Fibroblast of lung (primary cell): ENCODE data around the gene SHC1. TPM values are rescaled to one million over a fixed set of nuclear protein-coding genes. Genes with fewer than 3 reads are reported as not detected.

Experiments used
- DNase-seq, 2 donors: peaks; one replicate each; pipeline versions ENCODE4 v3.0.0 to v3.0.0-alpha.2; 2010; ENCODE audit warnings: low read depth in 2 of 2
- H2AFZ ChIP-seq: 2 replicates; pipeline ENCODE4 v1.5.1; 2012; ENCODE audit warnings: low read length, control low read depth, inconsistent platforms
- H3K27ac ChIP-seq: 2 replicates; pipeline ENCODE4 v1.5.1; 2011; ENCODE audit warnings: low read length, control low read depth; ENCODE audit not compliant: insufficient read depth
- H3K27me3 ChIP-seq: 2 replicates; pipeline ENCODE4 v1.5.1; 2011; ENCODE audit warnings: mild to moderate bottlenecking, low read length; ENCODE audit not compliant: control insufficient read depth, insufficient read depth
- H3K36me3 ChIP-seq: 2 replicates; pipeline ENCODE4 v1.5.1; 2011; ENCODE audit warnings: low read length; ENCODE audit not compliant: control insufficient read depth, insufficient read depth
- H3K4me1 ChIP-seq: 2 replicates; pipeline ENCODE4 v1.5.1; 2011; ENCODE audit warnings: low read length; ENCODE audit not compliant: control insufficient read depth, insufficient read depth; ENCODE audit errors: extremely low read depth
- H3K4me2 ChIP-seq: 2 replicates; pipeline ENCODE4 v1.5.1; 2011; ENCODE audit warnings: low read length, control low read depth; ENCODE audit not compliant: insufficient read depth; ENCODE audit errors: extremely low read depth
- H3K4me3 ChIP-seq, 4 experiments: fragments of 200-600 bp in 1 of 4; sonication (generic) in 1 of 4; replicated peaks in 1 of 4; 2 replicates each; pipeline ENCODE4 v1.5.1; 2011 to 2016; ENCODE audit warnings: low read length in 4 of 4, low read depth in 3 of 4, mild to moderate bottlenecking in 3 of 4, control low read depth in 2 of 4, inconsistent platforms in 1 of 4, mixed read lengths in 1 of 4; ENCODE audit not compliant: insufficient read depth in 1 of 4; ENCODE audit errors: control extremely low read depth in 1 of 4
- H3K79me2 ChIP-seq: 2 replicates; pipeline ENCODE4 v1.5.1; 2012; ENCODE audit warnings: mild to moderate bottlenecking, low read length, inconsistent platforms; ENCODE audit not compliant: control insufficient read depth, insufficient read depth
- H3K9ac ChIP-seq: 2 replicates; pipeline ENCODE4 v1.5.1; 2011; ENCODE audit warnings: mild to moderate bottlenecking, low read length, control low read depth; ENCODE audit not compliant: insufficient read depth
- H3K9me3 ChIP-seq: 2 replicates; pipeline ENCODE4 v1.5.1; 2012; ENCODE audit warnings: low read depth, low read length; ENCODE audit not compliant: control insufficient read depth, insufficient read depth
- H4K20me1 ChIP-seq: 2 replicates; pipeline ENCODE4 v1.5.1; 2011; ENCODE audit warnings: low read length; ENCODE audit not compliant: control insufficient read depth, insufficient read depth; ENCODE audit errors: extremely low read depth
- EZH2 ChIP-seq: IDR thresholded peaks from 2 replicates; pipeline ENCODE4 v1.5.1; 2012; ENCODE audit warnings: low read length, control low read depth, mild to moderate bottlenecking; ENCODE audit errors: missing control alignments
- polyA plus RNA-seq, 2 donors: library from polyadenylated mRNA; depleted of rRNA in 1 of 2; stranded (reverse) in 1 of 2; unstranded in 1 of 2; fragments of >200 nt; gene quantifications; 2 replicates each; pipeline ENCODE4 v1.2.1, GENCODE V29; 2011 to 2012; ENCODE audit warnings: missing spikeins in 1 of 2
- total RNA-seq: library from RNA; depleted of rRNA; stranded (reverse); fragments of >200 nt; gene quantifications from 2 replicates; pipeline ENCODE4 v1.2.1, GENCODE V29; 2014
- TF ChIP-seq, protein P1 (sequence below), 2 donors: IDR thresholded peaks in 1 of 2; conservative IDR thresholded peaks in 1 of 2; 1 replicate in 1 of 2; 2 replicates in 1 of 2; pipeline ENCODE4 v1.5.1; 2011 to 2012; ENCODE audit warnings: low read length in 2 of 2, control low read depth in 1 of 2, inconsistent platforms in 1 of 2, low read depth in 1 of 2, mild to moderate bottlenecking in 1 of 2

The SHC1 gene
- total and polyA plus RNA-seq, 2 donors (not counting 1 experiment from before 2014, with no cell fraction given): 245 to 277 TPM

DNA sequence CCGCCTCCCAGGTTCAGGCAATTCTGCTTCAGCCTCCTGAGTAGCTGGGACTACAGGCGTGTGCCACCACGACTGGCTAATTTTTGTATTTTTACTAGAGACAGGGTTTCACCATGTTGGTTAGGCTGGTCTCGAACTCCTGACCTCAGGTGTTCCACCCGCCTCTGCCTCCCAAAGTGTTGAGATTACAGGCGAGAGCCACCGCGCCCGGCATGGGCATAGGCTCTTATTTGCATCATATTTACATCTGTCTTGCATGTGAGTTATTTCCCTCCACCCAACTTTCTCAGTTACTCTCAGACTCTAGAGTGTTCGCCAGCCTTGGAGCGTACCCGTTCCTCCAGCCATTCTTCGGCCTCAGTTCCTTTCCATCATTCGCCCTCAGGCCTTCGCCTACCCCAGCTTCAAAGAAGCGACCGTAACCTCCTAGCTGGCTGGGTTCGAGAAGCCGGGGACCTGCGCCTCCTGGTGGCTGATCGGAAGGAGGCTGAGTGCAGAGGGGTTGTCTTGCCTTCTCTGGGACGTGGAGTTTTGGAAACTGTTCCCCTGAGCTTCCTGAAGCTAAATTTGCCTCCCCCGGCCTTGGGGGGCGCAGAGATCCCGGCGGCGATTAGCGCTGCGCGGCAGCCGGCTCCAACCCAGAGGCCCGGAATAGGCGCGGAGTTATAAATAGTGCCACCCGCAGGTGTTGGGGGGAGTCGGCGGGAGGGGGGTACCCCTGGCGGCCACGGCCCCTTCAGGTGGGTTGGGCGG lies 28.4 kb upstream of the SHC1 start:
- TF ChIP-seq, protein P1, sequence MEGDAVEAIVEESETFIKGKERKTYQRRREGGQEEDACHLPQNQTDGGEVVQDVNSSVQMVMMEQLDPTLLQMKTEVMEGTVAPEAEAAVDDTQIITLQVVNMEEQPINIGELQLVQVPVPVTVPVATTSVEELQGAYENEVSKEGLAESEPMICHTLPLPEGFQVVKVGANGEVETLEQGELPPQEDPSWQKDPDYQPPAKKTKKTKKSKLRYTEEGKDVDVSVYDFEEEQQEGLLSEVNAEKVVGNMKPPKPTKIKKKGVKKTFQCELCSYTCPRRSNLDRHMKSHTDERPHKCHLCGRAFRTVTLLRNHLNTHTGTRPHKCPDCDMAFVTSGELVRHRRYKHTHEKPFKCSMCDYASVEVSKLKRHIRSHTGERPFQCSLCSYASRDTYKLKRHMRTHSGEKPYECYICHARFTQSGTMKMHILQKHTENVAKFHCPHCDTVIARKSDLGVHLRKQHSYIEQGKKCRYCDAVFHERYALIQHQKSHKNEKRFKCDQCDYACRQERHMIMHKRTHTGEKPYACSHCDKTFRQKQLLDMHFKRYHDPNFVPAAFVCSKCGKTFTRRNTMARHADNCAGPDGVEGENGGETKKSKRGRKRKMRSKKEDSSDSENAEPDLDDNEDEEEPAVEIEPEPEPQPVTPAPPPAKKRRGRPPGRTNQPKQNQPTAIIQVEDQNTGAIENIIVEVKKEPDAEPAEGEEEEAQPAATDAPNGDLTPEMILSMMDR (conservative IDR thresholded peaks at IDR 0.05 in 1 of 2, IDR thresholded peaks at IDR 0.05 in 1 of 2; ENCODE audit: low read depth in 1 of 2, low read length in 2 of 2): peak; percentile 96
- TF ChIP-seq EZH2: no peak
- Histone ChIP-seq H3K4me2 (peak overlapping the region; percentile 67), H3K27ac (no peak overlapping the region), H3K4me1 (peaks cover 15% of the 10 kb centered on the region), H2AFZ (peak overlapping the region; percentile 9), H3K36me3 (no peaks in the 10 kb centered on the region), H4K20me1 (no peaks in the 10 kb centered on the region), H3K4me3 (peak overlapping the region in 2 of 4 experiments; percentile 42 to 46), H3K9ac (no peak overlapping the region), H3K79me2 (peaks cover 8% of the 10 kb centered on the region), H3K27me3 (no peaks in the 10 kb centered on the region), H3K9me3 (no peaks in the 10 kb centered on the region)
- DNase-seq: peak; percentile 59 to 76

DNA sequence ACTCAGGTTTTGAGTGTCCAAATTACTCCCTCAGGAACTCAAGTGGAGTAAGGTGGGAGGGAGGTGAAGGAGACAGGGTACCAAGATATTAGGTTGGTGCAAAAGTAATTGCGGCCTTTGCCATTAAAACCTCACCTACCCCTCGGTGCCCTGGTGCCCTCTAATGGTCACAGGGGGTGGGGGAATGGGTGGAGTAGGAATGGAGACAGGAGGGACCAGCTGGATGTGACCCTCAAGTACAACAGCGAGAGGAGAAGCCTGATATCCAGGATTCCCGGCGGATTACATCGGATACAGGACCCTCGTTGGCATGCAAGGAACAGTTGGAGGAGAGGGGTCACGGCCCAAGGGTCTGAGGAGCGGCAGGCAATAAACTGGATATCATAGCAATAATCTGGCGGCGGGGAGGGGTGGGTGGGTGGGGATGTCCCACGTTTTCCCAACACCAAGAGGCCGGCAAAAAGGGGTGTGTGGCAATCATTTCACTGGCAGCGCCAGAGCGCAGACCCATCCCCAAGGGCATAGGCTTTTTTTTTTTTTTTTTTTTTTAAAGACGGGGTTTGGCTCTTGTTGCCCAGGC lies 27.7 kb upstream of the SHC1 start:
- Histone ChIP-seq H3K4me2 (no peak overlapping the region), H3K36me3 (no peaks in the 10 kb centered on the region), H3K9ac (no peak overlapping the region), H3K4me3 (no peak overlapping the region), H2AFZ (no peak overlapping the region), H4K20me1 (no peaks in the 10 kb centered on the region), H3K79me2 (peaks cover 5% of the 10 kb centered on the region), H3K9me3 (no peaks in the 10 kb centered on the region), H3K4me1 (peaks cover 15% of the 10 kb centered on the region), H3K27me3 (no peaks in the 10 kb centered on the region), H3K27ac (no peak overlapping the region)
- no peak for DNase-seq
- TF ChIP-seq, protein P1 (conservative IDR thresholded peaks at IDR 0.05 in 1 of 2, IDR thresholded peaks at IDR 0.05 in 1 of 2; ENCODE audit: low read depth in 1 of 2, low read length in 2 of 2): no peak
- no peak for TF ChIP-seq EZH2

DNA sequence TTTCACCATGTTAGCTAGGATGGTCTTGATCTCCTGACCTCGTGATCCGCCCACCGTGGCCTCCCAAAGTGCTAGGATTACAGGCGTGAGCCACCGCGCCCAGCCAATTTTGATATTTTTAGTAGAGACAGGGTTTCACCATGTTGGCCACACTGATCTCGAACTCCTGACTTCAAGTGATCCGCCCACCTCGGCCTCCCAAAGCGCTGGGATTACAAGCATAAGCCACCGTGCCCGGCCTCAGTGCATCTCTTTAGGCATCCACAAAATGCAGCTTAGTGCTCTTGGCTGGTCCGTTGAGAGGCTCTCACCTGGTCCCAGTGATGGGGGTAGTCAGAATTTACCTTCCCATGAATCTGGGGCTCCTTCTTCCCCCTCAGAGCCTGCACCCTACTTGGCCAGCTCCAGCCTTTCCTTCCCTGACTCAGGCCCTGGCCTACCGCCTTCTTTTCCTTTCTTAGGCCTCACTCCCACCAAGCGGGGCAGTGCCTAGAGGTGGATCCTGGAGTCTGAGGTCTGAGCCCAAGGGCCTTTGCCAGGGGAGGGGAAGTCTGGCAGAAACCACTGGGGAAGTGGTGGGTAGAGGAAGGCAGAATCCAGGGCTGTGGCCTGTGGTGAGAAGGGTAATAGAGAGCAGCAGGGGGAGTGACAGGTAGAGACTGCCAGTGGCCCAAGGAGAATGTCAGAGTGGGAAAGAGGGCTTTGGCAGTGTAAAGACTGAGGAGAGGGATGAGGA lies 26.6 kb upstream of the SHC1 start:
- Histone ChIP-seq H3K4me1 (peaks cover 15% of the 10 kb centered on the region), H3K79me2 (no peaks in the 10 kb centered on the region), H2AFZ (no peak overlapping the region), H3K27ac (no peak overlapping the region), H4K20me1 (no peaks in the 10 kb centered on the region), H3K27me3 (no peaks in the 10 kb centered on the region), H3K36me3 (no peaks in the 10 kb centered on the region), H3K4me3 (no peak overlapping the region), H3K4me2 (no peak overlapping the region), H3K9ac (no peak overlapping the region), H3K9me3 (no peaks in the 10 kb centered on the region)
- no peak for TF ChIP-seq EZH2
- TF ChIP-seq, protein P1 (conservative IDR thresholded peaks at IDR 0.05 in 1 of 2, IDR thresholded peaks at IDR 0.05 in 1 of 2; ENCODE audit: low read depth in 1 of 2, low read length in 2 of 2): no peak
- DNase-seq: no peak
